ENCODE data around the gene NUDT3. TPM values are rescaled to one million over a fixed set of nuclear protein-coding genes. Genes with fewer than 3 reads are reported as not detected.
"Not testable (repeated sequence)": the region's sequence is repeated elsewhere in the genome, so short reads cannot be mapped to it uniquely, and the experiment has no call there.

The NUDT3 gene
- total RNA-seq, 1 donor from 2014 or later: 37.1 TPM

GRCh38 chr6:34260576-34261267, 131.7 kb downstream of the NUDT3 start:
- no peak for DNase-seq (ENCODE audit: low read depth, low spot score)

- DNase-seq (ENCODE audit: low read depth, low spot score): no peak
Measured at GRCh38 chr6:34259529-34260069, 132.9 kb downstream of the NUDT3 start.

- DNase-seq (ENCODE audit: low read depth, low spot score): not testable (repeated sequence)
Measured at GRCh38 chr6:34252395-34252794, 140.1 kb downstream of the NUDT3 start.

- DNase-seq (ENCODE audit: low read depth, low spot score): no peak
Measured at GRCh38 chr6:34249469-34250261, 142.8 kb downstream of the NUDT3 start.

GRCh38 chr6:34248727-34249468, 143.6 kb downstream of the NUDT3 start, which contains the start of gene SMIM29:
SMIM29 (minus strand) TSS chr6:34249006; CDS start chr6:34247791, 1,215 bp downstream.
- DNase-seq (ENCODE audit: low read depth, low spot score): peak; percentile 63

GRCh38 chr6:34248198-34248726, 144.2 kb downstream of the NUDT3 start:
- DNase-seq (ENCODE audit: low read depth, low spot score): no peak

- DNase-seq (ENCODE audit: low read depth, low spot score): no peak
Measured at GRCh38 chr6:34247481-34248197, 144.8 kb downstream of the NUDT3 start.

- DNase-seq (ENCODE audit: low read depth, low spot score): no peak
Measured at GRCh38 chr6:34246563-34247391, 145.7 kb downstream of the NUDT3 start.

GRCh38 chr6:34246249-34246562, 146.3 kb downstream of the NUDT3 start:
- no peak for DNase-seq (ENCODE audit: low read depth, low spot score)

- not testable (repeated sequence) for DNase-seq (ENCODE audit: low read depth, low spot score)
Measured at GRCh38 chr6:34245761-34246140, 146.7 kb downstream of the NUDT3 start.

GRCh38 chr6:34245032-34245760, 147.3 kb downstream of the NUDT3 start:
- DNase-seq (ENCODE audit: low read depth, low spot score): not testable (repeated sequence)

GRCh38 chr6:34243901-34244884, 148.3 kb downstream of the NUDT3 start:
- peak; percentile 78 for DNase-seq (ENCODE audit: low read depth, low spot score)

GRCh38 chr6:34243131-34243771, 149.2 kb downstream of the NUDT3 start:
- no peak for DNase-seq (ENCODE audit: low read depth, low spot score)

- DNase-seq (ENCODE audit: low read depth, low spot score): no peak
Measured at GRCh38 chr6:34242252-34243130, 150.0 kb downstream of the NUDT3 start.

GRCh38 chr6:34241351-34242215, 150.9 kb downstream of the NUDT3 start:
- no peak for DNase-seq (ENCODE audit: low read depth, low spot score)
